SK-N-DZ (cell line): Measurements from ENCODE around the gene PHKB.
"Not testable (repeated sequence)": the region's sequence is repeated elsewhere in the genome, so short reads cannot be mapped to it uniquely, and the experiment has no call there.

ENCODE experiments used
- DNase-seq: peaks from one replicate; pipeline ENCODE4 v3.0.0-alpha.2; 2015; ENCODE audit warnings: low spot score

Gene PHKB

DNA sequence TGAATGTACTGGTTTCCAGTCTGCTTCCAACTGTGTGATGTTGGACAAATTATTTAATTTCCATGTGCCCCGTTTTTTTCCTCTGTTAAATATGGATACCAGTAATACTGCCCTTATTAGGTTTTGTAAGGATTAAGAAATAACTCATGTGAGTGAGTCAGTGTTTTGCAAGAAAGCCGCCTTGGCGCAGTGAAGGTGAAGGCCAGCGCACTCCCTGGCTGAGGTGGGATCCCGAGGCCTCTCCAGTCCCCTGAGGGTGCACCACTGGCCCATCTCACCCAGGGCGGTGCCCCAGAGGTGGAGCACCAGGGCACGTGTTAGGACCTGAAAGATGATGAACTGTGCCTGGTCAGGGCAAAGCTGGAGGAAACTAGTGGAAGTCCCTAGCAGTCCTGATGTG is 43.5 kb downstream of the PHKB start:
- no peak for DNase-seq

DNA sequence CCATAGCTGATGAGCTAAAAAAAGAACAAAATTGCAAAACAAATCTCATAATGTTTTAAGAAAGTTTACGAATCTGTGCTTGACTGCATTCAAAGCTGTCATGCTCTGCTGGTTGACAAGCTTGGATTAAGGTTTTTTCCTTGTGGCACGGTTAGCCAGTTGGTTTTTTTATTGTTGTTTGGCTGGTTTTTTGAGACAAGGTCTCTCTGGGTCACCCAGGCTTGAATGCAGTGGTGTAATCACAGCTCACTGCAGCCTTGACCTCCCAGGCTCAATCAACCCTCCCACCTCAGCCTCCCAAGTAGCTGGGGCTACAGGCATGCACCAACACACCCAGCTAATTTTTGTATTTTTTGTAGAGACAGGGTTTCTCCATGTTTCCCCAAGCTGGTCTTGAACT is 45.7 kb downstream of the PHKB start:
- no peak for DNase-seq

DNA sequence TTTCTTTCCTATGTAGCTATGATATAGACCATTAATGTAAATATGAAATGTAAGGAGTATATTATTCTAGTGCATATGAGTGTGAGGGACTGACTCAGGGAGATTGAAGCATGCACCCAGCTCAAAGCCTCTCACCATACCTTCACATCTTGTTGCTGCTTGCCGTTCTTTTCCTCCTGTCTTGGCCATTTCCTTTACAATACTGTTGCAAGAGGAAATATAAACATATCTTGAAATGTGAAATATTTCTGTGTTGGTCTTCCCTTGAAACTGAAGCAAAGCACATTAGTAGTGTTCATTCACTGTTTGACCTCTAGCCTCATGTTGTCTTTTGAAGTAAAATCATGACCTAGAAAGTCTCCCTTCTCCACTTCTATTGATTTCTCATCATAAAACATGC is 46.6 kb downstream of the PHKB start:
- DNase-seq = no peak

DNA sequence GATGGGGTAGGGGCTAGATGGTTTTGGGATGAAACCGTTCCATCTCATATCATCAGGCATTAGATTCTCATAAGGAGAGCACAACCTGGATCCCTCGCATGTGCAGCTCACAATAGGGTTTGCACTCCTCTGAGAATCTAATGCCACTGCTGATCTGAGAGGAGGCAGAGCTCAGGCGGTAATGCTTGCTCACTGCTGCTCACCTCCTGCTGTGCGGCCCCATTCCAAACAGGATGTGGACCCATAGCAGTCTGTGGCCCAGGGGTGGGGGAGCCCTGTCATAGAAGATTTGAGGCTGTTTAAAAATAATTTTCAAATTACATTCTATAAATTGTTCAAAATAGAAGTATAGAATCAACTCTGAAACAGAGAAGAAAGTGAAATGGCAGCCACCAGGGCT is 50.8 kb downstream of the PHKB start:
- DNase-seq = no peak

DNA sequence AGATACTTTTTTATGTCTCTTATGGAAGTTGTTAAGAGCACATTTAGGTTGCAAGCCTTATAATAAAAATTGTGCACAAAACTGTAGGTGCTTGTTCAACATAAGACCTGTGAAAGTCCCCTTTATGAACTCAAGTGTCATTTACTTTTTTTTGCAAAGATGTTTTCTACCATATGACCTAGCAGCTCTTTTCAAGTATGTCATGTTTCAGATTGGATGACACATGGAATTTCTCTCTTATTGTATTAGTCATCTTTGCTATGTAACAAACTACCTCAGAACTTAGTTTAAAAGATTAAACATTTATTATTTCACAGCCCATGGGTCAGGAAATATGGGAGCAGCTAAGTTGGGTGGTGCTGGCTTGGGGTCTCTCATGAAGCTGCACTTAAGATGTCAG is 57.9 kb downstream of the PHKB start:
- no peak for DNase-seq

DNA sequence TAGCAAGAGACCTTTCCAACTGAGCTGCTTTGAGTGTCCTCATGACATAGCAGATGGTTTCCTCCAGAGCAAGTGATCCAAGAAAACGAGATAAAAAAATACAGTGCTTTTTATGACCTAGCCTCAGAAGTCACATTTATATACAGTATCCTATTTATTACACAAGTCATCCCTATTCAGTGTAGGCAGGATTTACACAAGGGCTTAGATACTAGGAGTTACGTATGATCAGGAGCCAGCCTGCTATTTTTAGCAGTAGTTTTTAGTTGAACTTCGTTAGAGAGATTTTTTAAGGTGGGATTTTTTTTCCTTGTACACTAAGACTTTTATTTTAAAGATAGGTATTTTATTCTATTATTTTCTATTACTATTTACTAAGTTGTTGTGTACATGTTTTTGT is 58.4 kb downstream of the PHKB start:
- no peak for DNase-seq

DNA sequence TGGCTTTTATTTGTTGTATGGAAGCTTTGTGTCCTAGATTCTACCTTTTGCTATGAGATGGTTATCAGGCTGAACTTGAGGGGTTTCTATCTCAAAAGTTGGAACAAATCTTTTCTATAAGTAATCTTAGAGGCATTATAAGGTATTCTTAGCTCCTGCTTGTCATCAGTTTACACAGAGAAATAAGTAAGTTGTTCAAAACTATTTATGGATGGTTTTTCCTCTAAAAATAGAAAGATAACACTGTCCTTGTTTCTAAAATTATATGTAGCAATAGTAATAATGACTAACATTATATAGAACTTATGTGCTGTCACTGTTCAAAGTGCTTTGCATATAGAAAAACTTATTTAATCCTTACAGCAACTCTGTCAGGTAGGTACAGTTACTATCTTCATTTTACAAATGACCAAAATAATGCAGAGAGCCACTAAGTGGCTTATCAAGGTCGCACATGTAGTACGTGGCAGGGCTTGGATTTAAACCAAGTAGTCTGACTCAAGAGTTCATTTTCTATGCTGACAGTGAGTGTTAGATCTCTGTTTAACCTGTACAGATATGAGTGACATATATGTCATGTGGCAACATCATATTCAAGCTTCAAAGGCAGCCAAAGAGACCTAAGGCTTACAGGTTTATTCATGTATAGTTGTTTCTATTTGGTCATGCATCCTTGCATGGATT is 59.0 kb downstream of the PHKB start:
- no peak for DNase-seq

DNA sequence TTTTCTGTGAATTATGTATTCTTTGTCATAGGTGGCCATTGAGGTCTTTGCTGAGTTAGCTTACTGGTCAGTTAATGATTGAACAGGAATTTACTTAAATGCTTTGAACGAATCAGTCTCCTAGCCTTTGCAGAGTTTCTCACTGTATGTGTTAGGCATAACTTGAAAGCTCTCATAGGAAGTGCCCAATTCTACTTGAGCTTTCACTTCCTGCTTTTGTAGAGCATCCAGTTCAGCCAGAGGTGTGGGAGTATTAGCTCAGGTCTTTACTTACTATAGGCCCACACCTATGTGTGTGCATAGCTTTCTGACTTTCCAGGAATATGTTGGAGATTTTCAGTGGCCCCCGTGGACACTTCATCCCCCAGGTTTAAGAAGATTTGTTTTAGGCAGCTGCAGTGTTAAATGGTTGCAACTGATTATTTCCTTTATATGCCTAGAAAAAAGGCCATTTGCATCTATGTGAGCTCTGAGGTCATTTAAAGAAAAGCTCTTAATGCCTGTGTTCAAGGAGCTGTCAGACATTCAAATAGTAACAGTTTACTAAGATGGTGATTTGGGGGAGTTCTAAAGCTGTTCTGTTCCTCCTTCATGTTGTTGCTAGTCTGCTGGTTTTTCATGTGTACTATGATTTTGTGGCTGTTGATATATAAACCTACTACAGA is 62.3 kb downstream of the PHKB start:
- no peak for DNase-seq

DNA sequence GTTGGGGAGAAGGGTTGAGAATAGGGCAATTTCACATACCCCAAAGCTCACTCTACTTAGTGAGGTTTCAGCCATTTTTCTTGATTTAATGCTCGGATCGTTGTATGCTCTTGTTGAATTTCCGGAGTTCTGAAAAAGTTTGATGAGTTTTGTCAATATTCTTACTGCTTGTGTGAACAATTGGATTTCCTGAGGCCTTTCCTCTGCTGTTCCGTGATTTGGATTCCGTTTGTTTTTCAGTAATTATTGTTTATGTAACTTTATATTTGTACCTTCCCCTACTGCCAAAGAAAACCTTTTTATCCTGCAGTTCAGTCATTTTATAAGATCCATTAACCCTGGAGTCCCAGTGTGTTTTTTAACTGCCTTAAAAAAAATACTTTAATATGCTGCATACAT is 62.9 kb downstream of the PHKB start:
- no peak for DNase-seq

DNA sequence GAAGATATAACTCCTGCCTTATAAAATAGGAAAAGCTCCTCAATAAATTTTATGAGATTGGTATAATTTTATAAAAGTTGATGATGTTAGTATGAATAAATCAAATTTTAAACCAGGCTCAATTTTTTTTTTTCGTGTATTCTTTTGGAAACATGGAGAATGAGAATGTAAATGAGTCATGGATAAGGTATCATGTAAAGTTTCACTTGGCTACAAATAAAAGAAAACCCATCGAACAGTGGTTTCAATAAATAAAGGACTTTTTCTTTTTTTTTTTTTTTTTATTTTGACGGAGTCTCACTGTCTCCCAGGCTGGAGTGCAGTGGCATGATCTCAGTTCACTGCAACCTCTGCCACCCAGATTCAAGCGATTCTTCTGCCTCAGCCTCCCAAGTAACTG is 67.3 kb downstream of the PHKB start:
- no peak for DNase-seq

DNA sequence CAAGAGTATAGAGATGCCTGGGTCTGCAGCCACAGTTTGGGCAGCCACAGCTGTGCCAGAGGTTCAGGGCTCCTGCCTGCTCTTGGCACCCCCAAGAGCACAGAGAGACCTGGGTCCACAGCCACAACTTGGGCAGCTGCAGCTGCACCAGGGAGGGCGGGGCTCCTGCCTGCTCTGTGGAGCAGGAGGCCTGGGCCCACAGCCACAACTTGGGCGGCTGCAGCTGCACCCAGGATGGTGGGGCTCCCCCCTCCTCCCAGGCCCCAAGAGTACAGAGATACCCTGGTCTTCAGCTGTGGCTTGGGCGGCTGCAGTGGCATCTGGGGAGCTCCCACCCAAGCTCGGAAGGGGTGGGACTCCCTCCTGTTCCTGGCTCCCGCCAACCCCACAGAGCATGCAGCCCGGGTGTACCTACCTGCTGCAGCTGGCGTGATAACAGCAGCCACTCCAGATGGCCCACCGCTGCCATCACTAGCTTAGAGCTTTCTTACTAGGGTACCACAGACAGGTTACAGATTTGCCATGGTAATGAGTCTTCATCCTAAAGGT is 72.7 kb downstream of the PHKB start:
- DNase-seq = no peak

DNA sequence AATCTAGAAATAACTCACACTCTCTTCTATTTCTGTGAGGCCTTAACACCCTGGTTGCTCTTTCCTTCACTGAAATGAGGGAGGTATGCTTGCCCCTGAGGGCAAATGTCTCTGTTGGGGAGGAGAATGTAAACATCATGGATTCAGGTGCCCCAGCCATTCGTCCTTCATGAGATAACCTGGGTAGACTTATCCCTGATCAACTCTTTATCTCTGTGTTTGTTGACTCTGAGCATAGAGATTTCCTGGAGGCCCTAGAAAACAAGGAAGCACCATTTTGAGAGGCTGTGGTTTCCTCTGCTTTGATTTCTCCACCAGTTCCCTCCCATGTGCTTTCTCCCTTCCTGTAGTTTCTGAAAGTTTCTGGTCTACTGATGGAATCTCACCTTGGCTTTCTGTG is 77.3 kb downstream of the PHKB start:
- no peak for DNase-seq

DNA sequence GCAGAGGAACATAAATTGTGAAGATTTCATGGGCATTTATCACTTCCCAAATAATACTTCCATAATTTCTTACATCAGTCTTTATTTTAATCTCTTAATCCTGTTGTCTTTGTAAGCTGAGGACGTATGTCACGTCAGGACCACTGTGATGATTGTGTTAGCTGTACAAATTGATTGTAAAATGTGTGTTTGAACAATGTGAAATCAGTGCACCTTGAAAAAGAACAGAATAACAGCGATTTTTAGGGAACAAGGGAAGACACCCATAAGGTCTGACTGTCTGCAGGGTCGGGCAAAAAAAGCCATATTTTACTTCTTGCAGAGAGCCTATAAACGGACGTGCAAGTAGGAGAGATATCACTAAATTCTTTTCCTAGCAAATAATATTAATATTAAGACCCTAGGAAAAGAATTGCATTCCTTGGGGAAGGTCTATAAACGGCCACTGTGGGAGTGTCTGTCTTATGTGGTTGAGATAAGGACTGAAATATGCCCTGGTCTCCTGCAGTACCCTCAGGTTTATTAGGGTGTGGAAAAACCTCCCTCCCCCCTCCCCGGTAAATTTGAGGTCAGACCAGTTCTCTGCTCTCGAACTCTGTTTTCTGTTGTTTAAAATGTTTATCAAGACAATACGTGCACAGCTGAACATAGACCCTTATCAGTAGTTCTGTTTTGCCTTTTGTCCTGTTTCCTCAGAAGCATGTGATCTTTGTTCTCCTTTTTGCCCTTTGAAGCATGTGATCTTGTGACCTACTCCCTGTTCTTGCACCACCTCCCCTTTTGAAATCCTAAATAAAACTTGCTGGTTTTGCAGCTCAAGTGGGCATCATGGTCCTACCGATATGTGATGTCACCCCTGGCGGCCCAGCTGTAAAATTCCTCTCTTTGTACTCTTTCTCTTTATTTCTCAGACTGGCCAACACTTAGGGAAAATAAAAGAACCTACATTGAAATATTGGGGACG is 78.9 kb downstream of the PHKB start:
- not testable (repeated sequence) for DNase-seq

DNA sequence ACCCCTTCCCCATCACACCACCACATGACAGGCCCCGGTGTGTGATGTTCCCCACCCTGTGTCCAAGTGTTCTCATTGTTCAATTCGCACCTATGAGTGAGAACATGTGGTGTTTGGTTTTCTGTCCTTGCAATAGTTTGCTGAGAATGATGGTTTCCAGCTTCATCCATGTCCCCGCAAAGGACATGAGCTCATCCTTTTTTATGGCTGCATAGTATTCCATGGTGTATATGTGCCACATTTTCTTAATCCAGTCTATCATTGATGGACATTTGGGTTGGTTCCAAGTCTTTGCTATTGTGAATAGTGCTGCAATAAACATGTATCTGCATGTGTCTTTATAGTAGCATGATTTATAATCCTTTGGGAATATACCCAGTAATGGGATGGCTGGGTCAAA is 80.0 kb downstream of the PHKB start:
- DNase-seq = not testable (repeated sequence)

DNA sequence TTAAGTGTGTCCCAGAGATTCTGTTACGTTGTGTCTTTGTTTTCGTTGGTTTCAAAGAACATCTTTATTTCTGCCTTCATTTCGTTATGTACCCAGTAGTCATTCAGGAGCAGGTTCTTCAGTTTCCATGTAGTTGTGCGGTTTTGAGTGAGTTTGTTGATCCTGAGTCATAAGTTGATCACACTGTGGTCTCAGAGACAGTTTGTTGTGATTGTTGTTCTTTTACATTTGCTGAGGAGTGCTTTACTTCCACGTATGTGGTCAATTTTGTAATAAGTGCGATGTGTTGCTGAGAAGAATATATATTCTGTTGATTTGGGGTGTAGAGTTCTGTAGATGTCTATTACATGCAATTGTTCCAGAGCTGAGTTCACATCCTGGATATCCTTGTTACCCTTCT is 83.1 kb downstream of the PHKB start:
- not testable (repeated sequence) for DNase-seq

DNA sequence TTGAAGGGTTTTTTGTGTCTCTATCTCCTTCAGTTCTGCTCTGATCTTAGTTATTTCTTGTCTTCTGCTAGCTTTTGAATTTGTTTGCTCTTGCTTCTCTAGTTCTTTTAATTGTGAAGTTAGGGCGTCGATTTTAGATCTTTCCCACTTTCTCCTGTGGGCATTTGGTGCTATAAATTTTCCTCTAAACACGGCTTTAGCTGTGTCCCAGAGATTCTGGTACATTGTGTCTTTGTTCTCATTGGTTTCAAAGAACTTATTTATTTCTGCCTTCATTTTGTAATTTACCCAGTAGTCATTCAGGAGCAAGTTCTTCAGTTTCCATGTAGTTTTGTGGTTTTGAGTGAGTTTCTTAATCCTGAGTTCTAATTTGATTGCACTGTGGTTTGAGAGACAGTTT is 90.1 kb downstream of the PHKB start:
- not testable (repeated sequence) for DNase-seq

DNA sequence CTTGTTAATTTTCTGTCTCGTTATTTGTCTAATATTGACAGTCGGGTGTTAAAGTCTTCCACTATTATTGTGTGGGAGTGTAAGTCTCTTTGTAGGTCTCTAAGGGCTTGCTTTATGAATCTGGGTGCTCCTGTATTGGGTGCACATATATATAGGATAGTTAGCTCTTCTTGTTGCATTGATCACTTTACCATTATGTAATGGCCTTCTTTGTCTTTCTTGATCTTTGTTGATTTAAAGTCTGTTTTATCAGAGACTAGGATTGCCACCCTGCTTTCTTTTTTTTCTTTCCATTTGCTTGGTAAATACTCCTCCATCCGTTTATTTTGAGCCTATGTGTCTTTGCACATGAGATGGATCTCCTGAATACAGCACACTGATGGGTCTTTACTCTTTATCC is 90.6 kb downstream of the PHKB start:
- not testable (repeated sequence) for DNase-seq

DNA sequence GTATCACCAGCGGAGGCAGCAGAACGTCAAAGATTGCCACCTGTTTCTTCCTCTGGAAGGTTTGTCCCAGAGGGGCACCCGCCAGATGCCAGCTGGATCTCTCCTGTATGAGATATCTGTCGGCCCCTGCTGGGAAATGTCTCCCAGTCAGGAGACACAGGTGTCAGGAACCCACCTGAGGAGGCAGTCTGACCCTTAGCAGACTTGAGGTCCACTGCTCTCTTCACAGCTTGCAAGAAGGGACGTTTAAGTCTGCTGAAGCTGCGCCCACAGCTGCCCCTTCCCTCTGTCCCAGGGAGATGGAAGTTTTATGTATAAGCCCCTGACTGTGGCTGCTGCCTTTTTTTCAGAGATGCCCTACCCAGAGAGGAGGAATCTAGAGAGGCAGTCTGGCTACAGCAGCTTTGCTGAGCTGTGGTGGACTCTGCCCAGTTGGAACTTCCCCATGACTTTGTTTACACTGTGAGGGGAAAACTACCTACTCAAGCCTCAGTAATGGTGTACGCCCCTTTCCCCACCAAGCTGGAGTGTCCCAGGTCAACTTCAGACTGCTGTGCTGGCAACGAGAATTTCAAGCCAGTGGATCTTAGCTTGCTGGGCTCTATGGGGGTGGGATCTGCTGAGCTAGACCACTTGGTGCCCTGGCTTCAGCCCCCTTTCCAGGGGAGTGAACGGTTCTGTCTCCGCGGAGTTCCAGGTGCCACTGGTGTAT is 92.9 kb downstream of the PHKB start:
- no peak for DNase-seq

DNA sequence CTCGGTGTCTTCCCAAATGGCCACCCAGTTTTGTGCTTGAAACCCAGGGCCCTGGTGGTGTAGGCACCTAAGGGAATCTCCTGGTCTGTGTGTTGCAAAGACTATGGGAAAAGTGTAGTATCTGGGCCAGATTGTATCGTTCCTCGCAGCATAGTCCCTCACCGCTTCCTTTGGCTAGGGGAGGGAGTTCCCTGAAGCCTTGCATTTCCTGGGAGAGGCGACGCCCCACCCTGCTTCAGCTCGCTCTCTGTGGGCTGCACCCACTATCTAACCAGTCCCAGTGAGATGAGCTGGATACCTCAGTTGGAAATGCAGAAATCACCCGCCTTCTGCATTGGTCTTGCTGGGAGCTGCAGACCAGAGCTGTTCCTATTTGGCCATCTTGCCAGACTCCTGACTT is 93.5 kb downstream of the PHKB start:
- not testable (repeated sequence) for DNase-seq

DNA sequence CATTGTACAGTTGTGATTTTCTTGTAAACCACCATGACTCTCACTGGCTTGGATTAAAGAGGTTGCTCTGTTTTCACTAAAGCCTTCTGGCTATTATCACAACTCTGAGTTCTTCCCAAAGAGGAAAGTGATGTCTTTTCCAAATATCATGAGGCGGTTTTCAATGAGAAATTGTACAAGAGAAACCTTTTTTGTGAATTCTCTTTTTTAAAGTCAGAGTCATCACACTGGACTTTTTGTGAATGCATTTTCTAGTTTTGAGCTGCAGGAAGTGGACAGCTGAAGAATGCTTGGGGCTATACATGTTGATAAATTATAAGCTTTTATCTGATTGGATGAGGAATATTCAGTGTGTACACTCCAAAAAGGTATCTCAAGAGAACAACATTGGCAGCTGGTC is 100.2 kb downstream of the PHKB start:
- no peak for DNase-seq

DNA sequence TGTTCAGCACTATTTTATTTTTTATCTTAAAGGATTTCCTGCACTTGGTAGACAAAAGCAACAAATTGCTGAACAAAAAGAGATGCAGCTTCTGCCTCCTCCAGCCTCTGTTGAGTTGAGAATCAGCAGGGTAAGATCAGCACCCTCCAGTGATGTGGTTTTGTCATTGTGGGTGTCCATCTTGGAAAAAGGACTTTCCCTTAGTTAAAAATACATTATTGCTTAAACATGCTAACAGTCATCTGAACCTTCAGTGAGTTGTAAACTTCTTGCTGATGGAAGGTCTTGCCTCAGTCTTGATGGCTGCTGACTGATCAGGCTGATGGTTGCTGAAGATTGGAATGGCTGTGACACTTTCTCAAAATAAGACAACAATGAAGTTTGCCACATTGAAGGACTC is 101.2 kb downstream of the PHKB start:
- no peak for DNase-seq

DNA sequence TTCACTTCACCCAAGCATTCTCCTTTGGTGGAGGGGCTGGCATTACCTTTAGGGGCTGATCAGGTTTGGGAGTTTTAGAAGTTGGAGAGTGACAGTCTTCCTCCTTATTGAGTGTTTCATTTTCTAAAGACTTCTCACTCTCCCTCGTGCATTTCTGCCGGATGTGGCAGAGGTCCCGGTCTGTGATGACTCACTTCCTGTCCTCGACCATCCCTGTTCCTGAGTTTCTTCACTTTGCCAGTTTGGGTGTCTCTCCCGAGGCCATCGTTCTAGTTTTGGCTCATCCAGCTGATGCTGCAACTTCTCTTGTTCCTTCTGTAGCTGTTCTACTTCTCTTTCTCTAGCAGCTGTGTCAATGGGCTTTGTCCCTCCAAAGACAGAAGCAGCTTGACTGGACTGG is 104.3 kb downstream of the PHKB start:
- DNase-seq = no peak
